Gastroesophageal sphincter (tissue), 3 donors: ENCODE data around the gene ADAM33.

Source experiments
- CTCF ChIP-seq, 4 experiments: fragments of 200-600 bp in 2 of 4; fragments of 450-650 bp in 2 of 4; sonication (generic) in 1 of 4; IDR thresholded peaks; one replicate each; pipeline ENCODE4 v1.5.1; 2017 to 2019; ENCODE audit warnings: antibody characterized with exemption in 4 of 4, mild to moderate bottlenecking in 2 of 4, moderate library complexity in 2 of 4
- EP300 ChIP-seq: sonication (generic); formaldehyde crosslinking; IDR thresholded peaks from one replicate; pipeline ENCODE4 v1.6.1; 2017; ENCODE audit warnings: antibody characterized with exemption, mild to moderate bottlenecking
- POLR2A ChIP-seq, 2 donors: fragments of 450-650 bp; IDR thresholded peaks; one replicate each; pipeline ENCODE4 v1.6.1; 2017; ENCODE audit warnings: antibody characterized with exemption in 2 of 2, mild to moderate bottlenecking in 2 of 2, moderate library complexity in 1 of 2
- POLR2AphosphoS5 ChIP-seq: sonication (generic); formaldehyde crosslinking; IDR thresholded peaks from one replicate; pipeline ENCODE4 v1.6.1; 2017; ENCODE audit warnings: antibody characterized with exemption

GRCh38 chr20:3645309-3646066 lies 36.3 kb downstream of the ADAM33 start:
- TF ChIP-seq POLR2A (IDR thresholded peaks at IDR 0.05) (no peak), EP300 (no peak), POLR2AphosphoS5 (no peak), CTCF (IDR thresholded peaks at IDR 0.05) (no peak)
